K562 (cell line): ENCODE data around the gene INPPL1. TPM values are rescaled to one million over a fixed set of nuclear protein-coding genes. Genes with fewer than 3 reads are reported as not detected.

Experiments used
- CTBP1 ChIP-seq: fragments of 450-650 bp; IDR thresholded peaks from 2 replicates; pipeline ENCODE4 v1.6.1; 2016; ENCODE audit warnings: borderline replicate concordance
- EHMT2 ChIP-seq: fragments of 450-650 bp; IDR thresholded peaks from 2 replicates; pipeline ENCODE4 v1.6.1; 2018; ENCODE audit warnings: antibody characterized with exemption
- FIP1L1 ChIP-seq: fragments of 200-400 bp; formaldehyde crosslinking; IDR thresholded peaks from 2 replicates; pipeline ENCODE4 v1.6.1; 2018; ENCODE audit warnings: mild to moderate bottlenecking, low read depth, low read length; ENCODE audit not compliant: poor library complexity, severe bottlenecking
- GABPB1 ChIP-seq: sonication (generic); formaldehyde crosslinking; IDR thresholded peaks from 2 replicates; pipeline ENCODE4 v1.8.0; 2022; ENCODE audit warnings: mild to moderate bottlenecking, missing genetic modification reagents
- HMGN3 ChIP-seq: IDR thresholded peaks from 2 replicates; pipeline ENCODE4 v1.6.1; 2011; ENCODE audit warnings: borderline replicate concordance, low read depth, mild to moderate bottlenecking, mixed read lengths, low read length; ENCODE audit not compliant: insufficient read length; ENCODE audit errors: extremely low read depth
- NCOR1 ChIP-seq: fragments of 450-650 bp; IDR thresholded peaks from 2 replicates; pipeline ENCODE4 v1.6.1; 2016; ENCODE audit warnings: mild to moderate bottlenecking, moderate library complexity
- NFIC ChIP-seq: fragments of 450-650 bp; IDR thresholded peaks from 2 replicates; pipeline ENCODE4 v1.6.1; 2017; ENCODE audit warnings: mild to moderate bottlenecking, inconsistent platforms
- NONO ChIP-seq, 2 experiments: fragments of 200-400 bp in 1 of 2; fragments of 450-650 bp in 1 of 2; formaldehyde crosslinking in 1 of 2; IDR thresholded peaks; 2 replicates each; pipeline ENCODE4 v1.6.1; 2017; ENCODE audit warnings: low read depth in 2 of 2, mild to moderate bottlenecking in 2 of 2, moderate library complexity in 2 of 2, low read length in 1 of 2
- NRF1 ChIP-seq, 2 experiments: fragments of 450-650 bp; IDR thresholded peaks in 1 of 2; conservative IDR thresholded peaks in 1 of 2; 2 replicates each; pipeline ENCODE4 v1.6.1; 2014; ENCODE audit warnings: mild to moderate bottlenecking in 2 of 2
- PHF8 ChIP-seq: fragments of 200-600 bp; sonication (generic); IDR thresholded peaks from 2 replicates; pipeline ENCODE4 v1.6.1; 2012; ENCODE audit warnings: mixed run types, mild to moderate bottlenecking, inconsistent platforms, low read length, moderate library complexity, borderline replicate concordance
- POLR2G ChIP-seq: fragments of 200-400 bp; formaldehyde crosslinking; IDR thresholded peaks from 2 replicates; pipeline ENCODE4 v1.6.1; 2017; ENCODE audit warnings: low read depth, mild to moderate bottlenecking, antibody characterized with exemption, low read length, moderate library complexity
- RB1 ChIP-seq: fragments of 450-650 bp; IDR thresholded peaks from 2 replicates; pipeline ENCODE4 v1.6.1; 2017; ENCODE audit warnings: low read depth, mild to moderate bottlenecking
- RERE ChIP-seq: sonication (generic); formaldehyde crosslinking; IDR thresholded peaks from 2 replicates; pipeline ENCODE4 v1.8.0; 2023; ENCODE audit warnings: missing genetic modification reagents, mild to moderate bottlenecking, borderline replicate concordance
- SIX5 ChIP-seq, 2 experiments: IDR thresholded peaks; 2 replicates each; pipeline ENCODE4 v1.6.1; 2011; ENCODE audit warnings: low read length in 2 of 2, borderline replicate concordance in 1 of 2, low read depth in 1 of 2, mild to moderate bottlenecking in 1 of 2, moderate library complexity in 1 of 2; ENCODE audit not compliant: insufficient read depth in 1 of 2
- TBP ChIP-seq: optimal IDR thresholded peaks from 2 replicates; pipeline ENCODE3; 2011; ENCODE audit warnings: low read depth, low read length, improper control_type of control experiment
- UBTF ChIP-seq, 2 experiments: IDR thresholded peaks; 2 replicates each; pipeline ENCODE4 v1.6.1; 2012; ENCODE audit warnings: improper control_type of control experiment in 2 of 2, low read depth in 2 of 2, low read length in 2 of 2, borderline replicate concordance in 1 of 2
- ZBTB1 ChIP-seq: sonication (generic); formaldehyde crosslinking; IDR thresholded peaks from 2 replicates; pipeline ENCODE4 v1.8.1; 2023; ENCODE audit warnings: missing genetic modification reagents, low read depth, mild to moderate bottlenecking, borderline replicate concordance
- ZBTB7A ChIP-seq: IDR thresholded peaks from 2 replicates; pipeline ENCODE4 v1.6.1; 2011; ENCODE audit warnings: low read depth, mild to moderate bottlenecking, low read length, moderate library complexity, borderline replicate concordance; ENCODE audit not compliant: control insufficient read depth
- polyA plus RNA-seq, 8 experiments: library from polyadenylated mRNA; depleted of rRNA in 4 of 8; stranded (reverse) in 5 of 8; unstranded in 3 of 8; fragments of >200 nt; fragmentation: Nextera tagmentation in 2 of 8; fragmentation: Illumina TruSeq in 1 of 8; extraction: Ambion mirVana in 2 of 8; extraction: Trizol in 1 of 8; gene quantifications; 2 replicates each; pipeline versions ENCODE4 v1.2.1 to v1.2.3, GENCODE V29; 2011 to 2014; ENCODE audit warnings: inconsistent platforms in 1 of 8, missing spikeins in 1 of 8
- total RNA-seq, 7 experiments: library from RNA; depleted of rRNA in 6 of 7; stranded (reverse); fragments of >200 nt in 6 of 7; fragmentation: Illumina TruSeq in 2 of 7; extraction: Trizol in 2 of 7; gene quantifications; 2 replicates each; pipeline versions ENCODE4 v1.2.1 to v1.2.3, GENCODE V29; 2011 to 2021; ENCODE audit warnings: low replicate concordance in 1 of 7

INPPL1 gene
- total and polyA plus RNA-seq, 9 of the 15 experiments (the other 6 are each of a cell fraction or from before 2014, with no cell fraction given), result 0.55 to 137 (median 61.6) TPM

- TF ChIP-seq NCOR1, result no peak
- peak; percentile 14 for TF ChIP-seq FIP1L1
- no peak for TF ChIP-seq CTBP1
- peak; percentile 24; the same call in 1 of the 2 replicates for TF ChIP-seq RERE (CRISPR knock-in tag)
- 0 out of 4 replicates have a peak, but pooled peaks of 1 of the 2 experiments have one; percentile 29 for TF ChIP-seq NONO (IDR thresholded peaks at IDR 0.05; ENCODE audit: low read depth in 2 of 2, low read length in 1 of 2)
- TF ChIP-seq HMGN3, result peak; percentile 79
- TF ChIP-seq EHMT2, result no peak
- no peak for TF ChIP-seq NFIC
- TF ChIP-seq ZBTB7A, result peak; percentile 35; the same call in 1 of the 2 replicates
- TF ChIP-seq ZBTB1, result 0 out of 2 replicates have a peak, but pooled peaks have one; percentile 39
- TF ChIP-seq POLR2G, result peak; percentile 74
- TF ChIP-seq UBTF (IDR thresholded peaks at IDR 0.05; ENCODE audit: borderline replicate concordance in 1 of 2, low read depth in 2 of 2, low read length in 2 of 2), result peak; percentile 64 to 80; a peak in 3 of 4 replicates
- peak in 1 of 2 experiments; percentile 49; a peak in 2 of 4 replicates for TF ChIP-seq NRF1 (conservative IDR thresholded peaks at IDR 0.05 in 1 of 2, IDR thresholded peaks at IDR 0.05 in 1 of 2)
- 0 out of 2 replicates have a peak, but pooled peaks have one; percentile 9 for TF ChIP-seq PHF8
- TF ChIP-seq RB1, result 0 out of 2 replicates have a peak, but pooled peaks have one; percentile 29
- TF ChIP-seq GABPB1 (CRISPR knock-in tag), result peak; percentile 26; the same call in 1 of the 2 replicates
- peak; percentile 12 for TF ChIP-seq TBP
- no peak for TF ChIP-seq SIX5 (IDR thresholded peaks at IDR 0.05; ENCODE audit: borderline replicate concordance in 1 of 2, insufficient read depth in 1 of 2, low read depth in 1 of 2, low read length in 2 of 2)
These were observed at the start of gene INPPL1 (continued) for GRCh38 chr11:72224564-72225410.
